Fibroblast of lung (primary cell): ENCODE data around the gene TSHZ2. TPM values are rescaled to one million over a fixed set of nuclear protein-coding genes. Genes with fewer than 3 reads are reported as not detected.

ENCODE experiments used
- DNase-seq, 2 donors: peaks; one replicate each; pipeline versions ENCODE4 v3.0.0 to v3.0.0-alpha.2; 2010; ENCODE audit warnings: low read depth in 2 of 2
- H2AFZ ChIP-seq: 2 replicates; pipeline ENCODE4 v1.5.1; 2012; ENCODE audit warnings: low read length, control low read depth, inconsistent platforms
- H3K27ac ChIP-seq: 2 replicates; pipeline ENCODE4 v1.5.1; 2011; ENCODE audit warnings: low read length, control low read depth; ENCODE audit not compliant: insufficient read depth
- H3K27me3 ChIP-seq: 2 replicates; pipeline ENCODE4 v1.5.1; 2011; ENCODE audit warnings: mild to moderate bottlenecking, low read length; ENCODE audit not compliant: control insufficient read depth, insufficient read depth
- H3K36me3 ChIP-seq: 2 replicates; pipeline ENCODE4 v1.5.1; 2011; ENCODE audit warnings: low read length; ENCODE audit not compliant: control insufficient read depth, insufficient read depth
- H3K4me1 ChIP-seq: 2 replicates; pipeline ENCODE4 v1.5.1; 2011; ENCODE audit warnings: low read length; ENCODE audit not compliant: control insufficient read depth, insufficient read depth; ENCODE audit errors: extremely low read depth
- H3K4me2 ChIP-seq: 2 replicates; pipeline ENCODE4 v1.5.1; 2011; ENCODE audit warnings: low read length, control low read depth; ENCODE audit not compliant: insufficient read depth; ENCODE audit errors: extremely low read depth
- H3K4me3 ChIP-seq, 4 experiments: fragments of 200-600 bp in 1 of 4; sonication (generic) in 1 of 4; replicated peaks in 1 of 4; 2 replicates each; pipeline ENCODE4 v1.5.1; 2011 to 2016; ENCODE audit warnings: low read length in 4 of 4, low read depth in 3 of 4, mild to moderate bottlenecking in 3 of 4, control low read depth in 2 of 4, inconsistent platforms in 1 of 4, mixed read lengths in 1 of 4; ENCODE audit not compliant: insufficient read depth in 1 of 4; ENCODE audit errors: control extremely low read depth in 1 of 4
- H3K79me2 ChIP-seq: 2 replicates; pipeline ENCODE4 v1.5.1; 2012; ENCODE audit warnings: mild to moderate bottlenecking, low read length, inconsistent platforms; ENCODE audit not compliant: control insufficient read depth, insufficient read depth
- H3K9ac ChIP-seq: 2 replicates; pipeline ENCODE4 v1.5.1; 2011; ENCODE audit warnings: mild to moderate bottlenecking, low read length, control low read depth; ENCODE audit not compliant: insufficient read depth
- H3K9me3 ChIP-seq: 2 replicates; pipeline ENCODE4 v1.5.1; 2012; ENCODE audit warnings: low read depth, low read length; ENCODE audit not compliant: control insufficient read depth, insufficient read depth
- H4K20me1 ChIP-seq: 2 replicates; pipeline ENCODE4 v1.5.1; 2011; ENCODE audit warnings: low read length; ENCODE audit not compliant: control insufficient read depth, insufficient read depth; ENCODE audit errors: extremely low read depth
- EZH2 ChIP-seq: IDR thresholded peaks from 2 replicates; pipeline ENCODE4 v1.5.1; 2012; ENCODE audit warnings: low read length, control low read depth, mild to moderate bottlenecking; ENCODE audit errors: missing control alignments
- polyA plus RNA-seq, 2 donors: library from polyadenylated mRNA; depleted of rRNA in 1 of 2; stranded (reverse) in 1 of 2; unstranded in 1 of 2; fragments of >200 nt; gene quantifications; 2 replicates each; pipeline ENCODE4 v1.2.1, GENCODE V29; 2011 to 2012; ENCODE audit warnings: missing spikeins in 1 of 2
- total RNA-seq: library from RNA; depleted of rRNA; stranded (reverse); fragments of >200 nt; gene quantifications from 2 replicates; pipeline ENCODE4 v1.2.1, GENCODE V29; 2014
- TF ChIP-seq, protein P1 (sequence below), 2 donors: IDR thresholded peaks in 1 of 2; conservative IDR thresholded peaks in 1 of 2; 1 replicate in 1 of 2; 2 replicates in 1 of 2; pipeline ENCODE4 v1.5.1; 2011 to 2012; ENCODE audit warnings: low read length in 2 of 2, control low read depth in 1 of 2, inconsistent platforms in 1 of 2, low read depth in 1 of 2, mild to moderate bottlenecking in 1 of 2

TSHZ2 gene
- total and polyA plus RNA-seq, 2 donors (not counting 1 experiment from before 2014, with no cell fraction given): 0.15 to 2.6 TPM

DNA sequence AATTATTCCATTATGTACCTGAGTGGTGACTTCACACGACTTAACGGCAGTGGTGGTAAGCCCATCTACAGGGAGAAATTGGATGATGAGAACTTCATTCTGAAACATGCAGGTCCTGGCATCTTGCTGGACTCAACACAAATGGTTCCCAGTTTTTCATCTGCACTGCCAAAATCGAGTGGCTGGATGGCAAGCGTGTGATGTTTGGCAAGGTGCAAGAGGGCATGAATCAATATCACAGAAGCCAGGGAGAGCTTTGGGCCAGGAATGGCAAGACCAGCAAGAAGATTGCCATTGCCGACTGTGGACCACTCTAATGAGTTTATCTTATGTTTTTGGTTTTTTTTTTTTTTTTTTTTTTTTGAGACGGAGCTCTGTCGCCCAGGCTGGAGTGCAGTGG lies 449.2 kb downstream of the TSHZ2 start:
- Histone ChIP-seq H3K4me3 (no peak overlapping the region), H3K27me3 (no peaks in the 10 kb centered on the region), H3K36me3 (no peaks in the 10 kb centered on the region), H3K4me2 (no peak overlapping the region), H2AFZ (no peak overlapping the region), H3K27ac (no peak overlapping the region), H3K9ac (no peak overlapping the region), H3K79me2 (no peaks in the 10 kb centered on the region), H3K9me3 (no peaks in the 10 kb centered on the region), H4K20me1 (no peaks in the 10 kb centered on the region), H3K4me1 (no peaks in the 10 kb centered on the region)
- TF ChIP-seq, protein P1, sequence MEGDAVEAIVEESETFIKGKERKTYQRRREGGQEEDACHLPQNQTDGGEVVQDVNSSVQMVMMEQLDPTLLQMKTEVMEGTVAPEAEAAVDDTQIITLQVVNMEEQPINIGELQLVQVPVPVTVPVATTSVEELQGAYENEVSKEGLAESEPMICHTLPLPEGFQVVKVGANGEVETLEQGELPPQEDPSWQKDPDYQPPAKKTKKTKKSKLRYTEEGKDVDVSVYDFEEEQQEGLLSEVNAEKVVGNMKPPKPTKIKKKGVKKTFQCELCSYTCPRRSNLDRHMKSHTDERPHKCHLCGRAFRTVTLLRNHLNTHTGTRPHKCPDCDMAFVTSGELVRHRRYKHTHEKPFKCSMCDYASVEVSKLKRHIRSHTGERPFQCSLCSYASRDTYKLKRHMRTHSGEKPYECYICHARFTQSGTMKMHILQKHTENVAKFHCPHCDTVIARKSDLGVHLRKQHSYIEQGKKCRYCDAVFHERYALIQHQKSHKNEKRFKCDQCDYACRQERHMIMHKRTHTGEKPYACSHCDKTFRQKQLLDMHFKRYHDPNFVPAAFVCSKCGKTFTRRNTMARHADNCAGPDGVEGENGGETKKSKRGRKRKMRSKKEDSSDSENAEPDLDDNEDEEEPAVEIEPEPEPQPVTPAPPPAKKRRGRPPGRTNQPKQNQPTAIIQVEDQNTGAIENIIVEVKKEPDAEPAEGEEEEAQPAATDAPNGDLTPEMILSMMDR (conservative IDR thresholded peaks at IDR 0.05 in 1 of 2, IDR thresholded peaks at IDR 0.05 in 1 of 2; ENCODE audit: low read depth in 1 of 2, low read length in 2 of 2): no peak
- TF ChIP-seq EZH2: no peak
- no peak for DNase-seq

DNA sequence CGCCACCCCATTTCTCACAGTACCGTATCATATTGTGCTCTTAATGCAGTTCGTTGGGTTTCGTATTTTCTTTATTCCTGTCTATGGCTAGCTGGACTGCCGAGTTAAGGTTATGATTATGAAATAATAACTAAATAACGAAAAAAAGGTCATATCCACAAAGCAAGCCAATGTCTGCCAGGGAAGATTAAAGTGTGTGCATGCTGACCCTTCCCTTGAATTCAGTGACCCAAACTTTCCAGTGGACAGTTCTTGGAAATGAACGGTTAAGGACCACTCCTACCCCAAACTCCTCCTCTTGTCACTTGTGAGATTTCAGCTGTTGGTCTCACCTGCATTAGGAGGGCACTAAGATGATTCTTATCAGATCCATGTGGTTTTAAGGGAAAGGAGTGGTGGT lies 449.9 kb downstream of the TSHZ2 start:
- Histone ChIP-seq H4K20me1 (no peaks in the 10 kb centered on the region), H3K4me3 (no peak overlapping the region), H3K9ac (no peak overlapping the region), H3K27ac (no peak overlapping the region), H3K4me2 (no peak overlapping the region), H2AFZ (no peak overlapping the region), H3K36me3 (no peaks in the 10 kb centered on the region), H3K4me1 (no peaks in the 10 kb centered on the region), H3K27me3 (no peaks in the 10 kb centered on the region), H3K79me2 (no peaks in the 10 kb centered on the region), H3K9me3 (no peaks in the 10 kb centered on the region)
- no peak for DNase-seq
- TF ChIP-seq, protein P1 (conservative IDR thresholded peaks at IDR 0.05 in 1 of 2, IDR thresholded peaks at IDR 0.05 in 1 of 2; ENCODE audit: low read depth in 1 of 2, low read length in 2 of 2): no peak
- no peak for TF ChIP-seq EZH2

DNA sequence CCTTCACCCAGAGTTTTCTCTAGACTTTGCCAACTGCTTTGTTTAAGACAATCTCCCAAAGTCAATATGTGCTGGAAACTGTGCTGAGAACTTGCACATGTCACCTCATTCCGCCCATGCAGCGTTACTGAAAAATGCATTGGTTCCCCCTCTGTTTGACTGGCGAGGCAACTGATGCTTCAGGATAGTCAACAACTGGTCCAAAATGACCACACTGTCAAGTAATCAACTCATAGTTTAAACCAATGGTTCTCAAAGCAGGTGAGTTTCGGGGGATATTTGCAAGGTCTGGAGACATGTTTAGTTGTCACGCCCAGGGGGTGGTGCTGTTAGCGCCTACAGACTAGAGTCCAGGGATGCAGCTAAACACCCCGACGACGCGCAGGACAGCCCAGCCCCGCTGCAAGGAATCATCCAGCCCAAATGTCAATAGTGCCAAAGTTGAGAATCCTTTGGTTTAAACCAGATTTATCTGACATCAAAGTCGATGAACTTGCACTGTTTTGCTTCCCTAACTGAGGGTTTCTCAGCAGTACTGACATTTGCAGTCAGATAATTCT lies 451.5 kb downstream of the TSHZ2 start:
- Histone ChIP-seq H3K9me3 (no peaks in the 10 kb centered on the region), H3K9ac (no peak overlapping the region), H3K4me1 (no peaks in the 10 kb centered on the region), H3K79me2 (no peaks in the 10 kb centered on the region), H3K4me3 (no peak overlapping the region), H3K27ac (no peak overlapping the region), H2AFZ (no peak overlapping the region), H3K4me2 (no peak overlapping the region), H3K36me3 (no peaks in the 10 kb centered on the region), H3K27me3 (no peaks in the 10 kb centered on the region), H4K20me1 (no peaks in the 10 kb centered on the region)
- no peak for TF ChIP-seq EZH2
- TF ChIP-seq, protein P1 (conservative IDR thresholded peaks at IDR 0.05 in 1 of 2, IDR thresholded peaks at IDR 0.05 in 1 of 2; ENCODE audit: low read depth in 1 of 2, low read length in 2 of 2): no peak
- no peak for DNase-seq
